ENCODE measurements around the gene SSBP3.

The SSBP3 gene

GRCh38 chr1:54413732-54414131 is 7.5 kb upstream of the SSBP3 start:
- Histone ChIP-seq H3K36me3 (ENCODE audit: control insufficient read depth in 2 of 2, insufficient read depth in 2 of 2, low read length in 2 of 2) (no peaks in the 10 kb centered on the region), H3K9ac (ENCODE audit: low read depth in 1 of 2, low read length in 2 of 2) (no peak overlapping the region), H3K9me3 (ENCODE audit: control insufficient read depth in 2 of 2, low read length in 2 of 2) (no peaks in the 10 kb centered on the region), H3K4me1 (ENCODE audit: control insufficient read depth in 2 of 2, insufficient read depth in 2 of 2, low read length in 2 of 2) (peaks cover 21 to 31% of the 10 kb centered on the region in 2 donors), H3K27me3 (ENCODE audit: control insufficient read depth in 2 of 2, insufficient read depth in 2 of 2, low read length in 2 of 2) (no peaks in the 10 kb centered on the region), H3K4me3 (ENCODE audit: low read length in 2 of 2) (no peak overlapping the region), H3K27ac (ENCODE audit: low read depth in 2 of 2, low read length in 2 of 2) (peak overlapping the region in 1 of 2 donors; percentile 32)

- no peak overlapping the region for H3K4me3 ChIP-seq (ENCODE audit: low read length in 2 of 2)
- no peaks in the 10 kb centered on the region for H3K36me3 ChIP-seq (ENCODE audit: control insufficient read depth in 2 of 2, insufficient read depth in 2 of 2, low read length in 2 of 2)
- H3K27me3 ChIP-seq (ENCODE audit: control insufficient read depth in 2 of 2, insufficient read depth in 2 of 2, low read length in 2 of 2) = no peaks in the 10 kb centered on the region
- no peak overlapping the region for H3K9ac ChIP-seq (ENCODE audit: low read depth in 1 of 2, low read length in 2 of 2)
- H3K9me3 ChIP-seq (ENCODE audit: control insufficient read depth in 2 of 2, low read length in 2 of 2) = no peaks in the 10 kb centered on the region
- peak overlapping the region; percentile 31 to 32 for H3K27ac ChIP-seq (ENCODE audit: low read depth in 2 of 2, low read length in 2 of 2)
- peaks cover 25 to 33% of the 10 kb centered on the region in 2 donors for H3K4me1 ChIP-seq (ENCODE audit: control insufficient read depth in 2 of 2, insufficient read depth in 2 of 2, low read length in 2 of 2)
Observed at GRCh38 chr1:54413295-54413694, 7.1 kb upstream of the SSBP3 start.

- H3K36me3 ChIP-seq (ENCODE audit: control insufficient read depth in 2 of 2, insufficient read depth in 2 of 2, low read length in 2 of 2) = no peaks in the 10 kb centered on the region
- no peaks in the 10 kb centered on the region for H3K27me3 ChIP-seq (ENCODE audit: control insufficient read depth in 2 of 2, insufficient read depth in 2 of 2, low read length in 2 of 2)
- H3K4me3 ChIP-seq (ENCODE audit: low read length in 2 of 2) = no peak overlapping the region
- no peak overlapping the region for H3K9ac ChIP-seq (ENCODE audit: low read depth in 1 of 2, low read length in 2 of 2)
- H3K4me1 ChIP-seq (ENCODE audit: control insufficient read depth in 2 of 2, insufficient read depth in 2 of 2, low read length in 2 of 2) = peaks cover 31 to 32% of the 10 kb centered on the region in 2 donors
- peak overlapping the region in 1 of 2 donors; percentile 92 for H3K27ac ChIP-seq (ENCODE audit: low read depth in 2 of 2, low read length in 2 of 2)
- no peaks in the 10 kb centered on the region for H3K9me3 ChIP-seq (ENCODE audit: control insufficient read depth in 2 of 2, low read length in 2 of 2)
Observed at GRCh38 chr1:54410359-54410758, 4.2 kb upstream of the SSBP3 start.

GRCh38 chr1:54409156-54410142 is 3.3 kb upstream of the SSBP3 start:
- Histone ChIP-seq H3K9me3 (ENCODE audit: control insufficient read depth in 2 of 2, low read length in 2 of 2) (no peaks in the 10 kb centered on the region), H3K4me1 (ENCODE audit: control insufficient read depth in 2 of 2, insufficient read depth in 2 of 2, low read length in 2 of 2) (peaks cover 37 to 38% of the 10 kb centered on the region in 2 donors), H3K9ac (ENCODE audit: low read depth in 1 of 2, low read length in 2 of 2) (peak overlapping the region; percentile 19 to 45), H3K27ac (ENCODE audit: low read depth in 2 of 2, low read length in 2 of 2) (peak overlapping the region; percentile 75 to 92), H3K36me3 (ENCODE audit: control insufficient read depth in 2 of 2, insufficient read depth in 2 of 2, low read length in 2 of 2) (no peaks in the 10 kb centered on the region), H3K27me3 (ENCODE audit: control insufficient read depth in 2 of 2, insufficient read depth in 2 of 2, low read length in 2 of 2) (no peaks in the 10 kb centered on the region), H3K4me3 (ENCODE audit: low read length in 2 of 2) (peak overlapping the region in 1 of 2 donors; percentile 13)

- Histone ChIP-seq H3K36me3 (ENCODE audit: control insufficient read depth in 2 of 2, insufficient read depth in 2 of 2, low read length in 2 of 2) (no peaks in the 10 kb centered on the region), H3K27me3 (ENCODE audit: control insufficient read depth in 2 of 2, insufficient read depth in 2 of 2, low read length in 2 of 2) (no peaks in the 10 kb centered on the region), H3K9me3 (ENCODE audit: control insufficient read depth in 2 of 2, low read length in 2 of 2) (no peaks in the 10 kb centered on the region), H3K4me3 (ENCODE audit: low read length in 2 of 2) (peak overlapping the region in 1 of 2 donors; percentile 34), H3K4me1 (ENCODE audit: control insufficient read depth in 2 of 2, insufficient read depth in 2 of 2, low read length in 2 of 2) (peaks cover 39 to 42% of the 10 kb centered on the region in 2 donors), H3K9ac (ENCODE audit: low read depth in 1 of 2, low read length in 2 of 2) (peak overlapping the region; percentile 12 to 34), H3K27ac (ENCODE audit: low read depth in 2 of 2, low read length in 2 of 2) (peak overlapping the region; percentile 75 to 92)
Observed at GRCh38 chr1:54408147-54409066, 2.2 kb upstream of the SSBP3 start.

- Histone ChIP-seq H3K27ac (ENCODE audit: low read depth in 2 of 2, low read length in 2 of 2) (peak overlapping the region; percentile 86 to 92), H3K36me3 (ENCODE audit: control insufficient read depth in 2 of 2, insufficient read depth in 2 of 2, low read length in 2 of 2) (peaks cover 0 to 2% of the 10 kb centered on the region in 2 donors), H3K4me3 (ENCODE audit: low read length in 2 of 2) (peak overlapping the region; percentile 69 to 86), H3K4me1 (ENCODE audit: control insufficient read depth in 2 of 2, insufficient read depth in 2 of 2, low read length in 2 of 2) (peaks cover 39 to 43% of the 10 kb centered on the region in 2 donors), H3K9ac (ENCODE audit: low read depth in 1 of 2, low read length in 2 of 2) (peak overlapping the region; percentile 58 to 84), H3K9me3 (ENCODE audit: control insufficient read depth in 2 of 2, low read length in 2 of 2) (no peaks in the 10 kb centered on the region), H3K27me3 (ENCODE audit: control insufficient read depth in 2 of 2, insufficient read depth in 2 of 2, low read length in 2 of 2) (no peaks in the 10 kb centered on the region)
Observed at GRCh38 chr1:54407404-54408146, 1.4 kb upstream of the SSBP3 start.

- no peaks in the 10 kb centered on the region for H3K9me3 ChIP-seq (ENCODE audit: control insufficient read depth in 2 of 2, low read length in 2 of 2)
- peaks cover 1 to 3% of the 10 kb centered on the region in 2 donors for H3K36me3 ChIP-seq (ENCODE audit: control insufficient read depth in 2 of 2, insufficient read depth in 2 of 2, low read length in 2 of 2)
- peak overlapping the region; percentile 69 to 86 for H3K4me3 ChIP-seq (ENCODE audit: low read length in 2 of 2)
- no peaks in the 10 kb centered on the region for H3K27me3 ChIP-seq (ENCODE audit: control insufficient read depth in 2 of 2, insufficient read depth in 2 of 2, low read length in 2 of 2)
- H3K27ac ChIP-seq (ENCODE audit: low read depth in 2 of 2, low read length in 2 of 2) = peak overlapping the region; percentile 86 to 92
- peak overlapping the region; percentile 58 to 84 for H3K9ac ChIP-seq (ENCODE audit: low read depth in 1 of 2, low read length in 2 of 2)
- H3K4me1 ChIP-seq (ENCODE audit: control insufficient read depth in 2 of 2, insufficient read depth in 2 of 2, low read length in 2 of 2) = peaks cover 39 to 43% of the 10 kb centered on the region in 2 donors
Observed at GRCh38 chr1:54407154-54407403, 885 bp upstream of the SSBP3 start.

GRCh38 chr1:54405898-54406293 is 298 bp downstream of the SSBP3 start:
- no peak overlapping the region for H3K9ac ChIP-seq (ENCODE audit: low read depth in 1 of 2, low read length in 2 of 2)
- H3K27ac ChIP-seq (ENCODE audit: low read depth in 2 of 2, low read length in 2 of 2) = no peak overlapping the region
- peaks cover 13 to 14% of the 10 kb centered on the region in 2 donors for H3K36me3 ChIP-seq (ENCODE audit: control insufficient read depth in 2 of 2, insufficient read depth in 2 of 2, low read length in 2 of 2)
- peaks cover 39 to 43% of the 10 kb centered on the region in 2 donors for H3K4me1 ChIP-seq (ENCODE audit: control insufficient read depth in 2 of 2, insufficient read depth in 2 of 2, low read length in 2 of 2)
- H3K4me3 ChIP-seq (ENCODE audit: low read length in 2 of 2) = peak overlapping the region in 1 of 2 donors; percentile 44
- no peaks in the 10 kb centered on the region for H3K9me3 ChIP-seq (ENCODE audit: control insufficient read depth in 2 of 2, low read length in 2 of 2)
- H3K27me3 ChIP-seq (ENCODE audit: control insufficient read depth in 2 of 2, insufficient read depth in 2 of 2, low read length in 2 of 2) = no peaks in the 10 kb centered on the region

GRCh38 chr1:54404939-54405897 is 976 bp downstream of the SSBP3 start:
- Histone ChIP-seq H3K4me1 (ENCODE audit: control insufficient read depth in 2 of 2, insufficient read depth in 2 of 2, low read length in 2 of 2) (peaks cover 39 to 43% of the 10 kb centered on the region in 2 donors), H3K9ac (ENCODE audit: low read depth in 1 of 2, low read length in 2 of 2) (peak overlapping the region; percentile 60 to 73), H3K36me3 (ENCODE audit: control insufficient read depth in 2 of 2, insufficient read depth in 2 of 2, low read length in 2 of 2) (peaks cover 20 to 21% of the 10 kb centered on the region in 2 donors), H3K4me3 (ENCODE audit: low read length in 2 of 2) (peak overlapping the region; percentile 66 to 77), H3K27me3 (ENCODE audit: control insufficient read depth in 2 of 2, insufficient read depth in 2 of 2, low read length in 2 of 2) (no peaks in the 10 kb centered on the region), H3K27ac (ENCODE audit: low read depth in 2 of 2, low read length in 2 of 2) (no peak overlapping the region), H3K9me3 (ENCODE audit: control insufficient read depth in 2 of 2, low read length in 2 of 2) (no peaks in the 10 kb centered on the region)
